OCI-LY1 (cell line): ENCODE data around the gene NGFR.

Experiments
- H2AFZ ChIP-seq: fragments of 200-600 bp; sonication (generic), shearing (Covaris generic); 2 replicates; pipeline ENCODE4 v1.6.0; 2014; ENCODE audit warnings: antibody characterized with exemption, mild to moderate bottlenecking, low read length
- H3F3A ChIP-seq: fragments of 200-600 bp; sonication (generic), shearing (Covaris generic); 2 replicates; pipeline ENCODE4 v1.6.0; 2014; ENCODE audit warnings: mild to moderate bottlenecking, antibody characterized with exemption, low read length, moderate library complexity; ENCODE audit not compliant: insufficient read depth
- H3K27ac ChIP-seq: fragments of 200-600 bp; sonication (generic); 2 replicates; pipeline ENCODE4 v1.5.1; 2014; ENCODE audit warnings: low read length, mixed run types, mild to moderate bottlenecking, low read depth; ENCODE audit not compliant: poor library complexity, severe bottlenecking
- H3K27me3 ChIP-seq: fragments of 200-600 bp; sonication (generic); 2 replicates; pipeline ENCODE4 v1.6.0; 2014; ENCODE audit warnings: antibody characterized with exemption, mild to moderate bottlenecking, low read length, moderate library complexity; ENCODE audit not compliant: insufficient read depth
- H3K36me3 ChIP-seq: fragments of 200-600 bp; sonication (generic); 2 replicates; pipeline ENCODE4 v1.6.1; 2014; ENCODE audit warnings: mild to moderate bottlenecking, antibody characterized with exemption, low read length, moderate library complexity, mixed read lengths; ENCODE audit not compliant: insufficient read depth
- H3K4me1 ChIP-seq: fragments of 200-600 bp; sonication (generic); 2 replicates; pipeline ENCODE4 v1.5.1; 2014; ENCODE audit warnings: mild to moderate bottlenecking, low read length, moderate library complexity; ENCODE audit not compliant: insufficient read depth, severe bottlenecking
- H3K4me2 ChIP-seq: fragments of 200-600 bp; sonication (generic), shearing (Covaris generic); 2 replicates; pipeline ENCODE4 v1.6.1; 2014; ENCODE audit warnings: low read length
- H3K4me3 ChIP-seq: fragments of 200-600 bp; sonication (generic); 2 replicates; pipeline ENCODE4 v1.5.1; 2014; ENCODE audit warnings: low read length, low read depth, mild to moderate bottlenecking, mixed read lengths; ENCODE audit not compliant: poor library complexity, severe bottlenecking
- H3K79me2 ChIP-seq: fragments of 200-600 bp; shearing (Covaris generic); 2 replicates; pipeline ENCODE4 v1.6.1; 2016; ENCODE audit warnings: mixed run types, low read length, mixed read lengths; ENCODE audit not compliant: insufficient read depth
- H3K9ac ChIP-seq: fragments of 200-600 bp; sonication (generic), shearing (Covaris generic); 2 replicates; pipeline ENCODE4 v1.6.1; 2014; ENCODE audit warnings: mild to moderate bottlenecking, low read length, mixed read lengths
- H3K9me2 ChIP-seq: fragments of 200-600 bp; sonication (generic), shearing (Covaris generic); 2 replicates; pipeline ENCODE4 v1.6.1; 2014; ENCODE audit warnings: low read depth, mild to moderate bottlenecking, low read length, mixed read lengths
- H3K9me3 ChIP-seq: fragments of 200-600 bp; shearing (Covaris generic); 2 replicates; pipeline ENCODE4 v1.6.1; 2014; ENCODE audit warnings: low read length, mixed read lengths
- H4K20me1 ChIP-seq: fragments of 200-600 bp; sonication (generic), shearing (Covaris generic); 2 replicates; pipeline ENCODE4 v1.6.0; 2016; ENCODE audit warnings: mild to moderate bottlenecking, low read length; ENCODE audit not compliant: insufficient read depth
- CTCF ChIP-seq: fragments of 200-600 bp; sonication (generic), shearing (Covaris generic); IDR thresholded peaks from 2 replicates; pipeline ENCODE4 v1.5.1; 2017; ENCODE audit warnings: mild to moderate bottlenecking, antibody characterized with exemption, low read length, moderate library complexity, mixed read lengths
- EZH2 ChIP-seq: fragments of 200-600 bp; sonication (generic), shearing (Covaris generic); IDR thresholded peaks from 2 replicates; pipeline ENCODE4 v1.8.0; 2017; ENCODE audit warnings: borderline replicate concordance, mixed run types, mild to moderate bottlenecking, antibody characterized with exemption, low read length, moderate library complexity, mixed read lengths

The NGFR gene

GRCh38 chr17:49477709-49478108 lies 17.4 kb upstream of the NGFR start:
- Histone ChIP-seq H3K4me3 (no peak overlapping the region), H3K27me3 (peaks cover 17% of the 10 kb centered on the region; the same call in 1 of the 2 replicates), H4K20me1 (no peaks in the 10 kb centered on the region), H3K9ac (no peak overlapping the region), H3F3A (no peaks in the 10 kb centered on the region), H3K27ac (no peak overlapping the region), H3K9me3 (peaks cover 5% of the 10 kb centered on the region; the same call in 1 of the 2 replicates), H3K9me2 (no peaks in the 10 kb centered on the region), H2AFZ (no peak overlapping the region), H3K79me2 (no peaks in the 10 kb centered on the region), H3K36me3 (no peaks in the 10 kb centered on the region), H3K4me1 (no peaks in the 10 kb centered on the region), H3K4me2 (no peak overlapping the region)
- TF ChIP-seq CTCF (no peak), EZH2 (no peak)

GRCh38 chr17:49480836-49481615 lies 14.1 kb upstream of the NGFR start:
- Histone ChIP-seq H3K9me3 (no peaks in the 10 kb centered on the region), H3K4me3 (no peak overlapping the region), H3K4me1 (no peaks in the 10 kb centered on the region), H3K27ac (no peak overlapping the region), H3K79me2 (no peaks in the 10 kb centered on the region), H3F3A (no peaks in the 10 kb centered on the region), H3K27me3 (peaks cover 17% of the 10 kb centered on the region; the same call in 1 of the 2 replicates), H4K20me1 (no peaks in the 10 kb centered on the region), H3K36me3 (no peaks in the 10 kb centered on the region), H2AFZ (no peak overlapping the region), H3K9me2 (no peaks in the 10 kb centered on the region), H3K9ac (no peak overlapping the region), H3K4me2 (no peak overlapping the region)
- TF ChIP-seq EZH2: no peak
- no peak for TF ChIP-seq CTCF

- no peaks in the 10 kb centered on the region for H3F3A ChIP-seq
- H3K27ac ChIP-seq: no peak overlapping the region
- H3K9ac ChIP-seq: no peak overlapping the region
- no peaks in the 10 kb centered on the region for H3K79me2 ChIP-seq
- H3K4me2 ChIP-seq: no peak overlapping the region
- no peaks in the 10 kb centered on the region for H3K4me1 ChIP-seq
- peaks cover 12% of the 10 kb centered on the region; the same call in 1 of the 2 replicates for H3K27me3 ChIP-seq
- TF ChIP-seq CTCF (no peak), EZH2 (no peak)
- H3K36me3 ChIP-seq: no peaks in the 10 kb centered on the region
- H3K4me3 ChIP-seq: no peak overlapping the region
- H4K20me1 ChIP-seq: no peaks in the 10 kb centered on the region
- H3K9me3 ChIP-seq: no peaks in the 10 kb centered on the region
- no peaks in the 10 kb centered on the region for H3K9me2 ChIP-seq
- H2AFZ ChIP-seq: no peak overlapping the region
Observed at GRCh38 chr17:49482144-49482817, 12.8 kb upstream of the NGFR start.
